Measurements from ENCODE around the gene NFIA. TPM values are rescaled to one million over a fixed set of nuclear protein-coding genes. Genes with fewer than 3 reads are reported as not detected.

NFIA gene
- total and polyA plus RNA-seq, 9 of the 15 experiments (the other 6 are each of a cell fraction or from before 2014, with no cell fraction given): 5.3 to 24.9 (median 9.8) TPM

DNA sequence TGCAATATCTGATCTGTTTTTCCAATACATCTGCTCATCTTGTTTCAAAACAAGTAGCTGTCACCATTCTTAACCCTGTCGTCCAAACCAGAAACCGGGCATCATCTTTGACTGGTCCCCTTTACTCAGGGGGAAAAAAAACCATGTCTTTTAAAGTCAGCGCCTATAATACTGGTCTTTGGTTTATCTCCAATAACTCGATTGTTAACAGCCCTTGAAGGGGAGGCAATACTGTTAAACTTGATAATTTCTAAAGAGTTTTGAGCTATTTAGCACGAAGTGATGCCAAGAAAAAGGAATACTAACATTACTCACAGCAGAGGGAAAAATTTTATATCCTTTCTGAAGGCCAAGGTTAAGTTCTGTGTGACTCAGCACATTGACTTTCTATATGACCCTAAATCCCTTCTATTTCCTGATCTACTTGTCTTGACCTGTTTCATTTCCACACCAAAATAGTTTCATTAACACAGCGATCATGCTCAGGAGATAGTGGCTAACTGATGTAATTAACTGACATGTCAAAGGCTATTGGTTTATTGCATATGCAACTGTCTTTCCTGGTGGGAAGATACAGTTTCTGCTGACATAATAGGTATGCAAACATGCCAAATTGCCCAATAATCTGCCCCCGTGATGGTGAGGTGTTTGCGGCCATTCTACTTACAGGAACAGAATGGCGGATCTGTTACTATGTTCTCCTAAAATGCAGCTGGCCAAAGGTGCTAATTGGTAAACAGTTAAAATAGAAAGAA is 59.1 kb downstream of the NFIA start (continued):
- TF ChIP-seq CHD7 (IDR thresholded peaks at IDR 0.05; ENCODE audit: low read depth, low read length) (no peak), ZNF347 (CRISPR knock-in tag; IDR thresholded peaks at IDR 0.05; ENCODE audit: low read depth) (no peak), HES1 (IDR thresholded peaks at IDR 0.05; ENCODE audit: low read depth) (no peak), PHF20 (IDR thresholded peaks at IDR 0.05; ENCODE audit: partially characterized antibody) (no peak), TRIM28 (IDR thresholded peaks at IDR 0.05) (no peak), ILK (tag; IDR thresholded peaks at IDR 0.05; ENCODE audit: borderline replicate concordance, low read depth) (no peak), TCF7 (IDR thresholded peaks at IDR 0.05; ENCODE audit: borderline replicate concordance) (no peak), SMC3 (conservative IDR thresholded peaks at IDR 0.05; ENCODE audit: insufficient read depth, low read depth, low read length) (no peak)
- TF ChIP-seq, protein P1, sequence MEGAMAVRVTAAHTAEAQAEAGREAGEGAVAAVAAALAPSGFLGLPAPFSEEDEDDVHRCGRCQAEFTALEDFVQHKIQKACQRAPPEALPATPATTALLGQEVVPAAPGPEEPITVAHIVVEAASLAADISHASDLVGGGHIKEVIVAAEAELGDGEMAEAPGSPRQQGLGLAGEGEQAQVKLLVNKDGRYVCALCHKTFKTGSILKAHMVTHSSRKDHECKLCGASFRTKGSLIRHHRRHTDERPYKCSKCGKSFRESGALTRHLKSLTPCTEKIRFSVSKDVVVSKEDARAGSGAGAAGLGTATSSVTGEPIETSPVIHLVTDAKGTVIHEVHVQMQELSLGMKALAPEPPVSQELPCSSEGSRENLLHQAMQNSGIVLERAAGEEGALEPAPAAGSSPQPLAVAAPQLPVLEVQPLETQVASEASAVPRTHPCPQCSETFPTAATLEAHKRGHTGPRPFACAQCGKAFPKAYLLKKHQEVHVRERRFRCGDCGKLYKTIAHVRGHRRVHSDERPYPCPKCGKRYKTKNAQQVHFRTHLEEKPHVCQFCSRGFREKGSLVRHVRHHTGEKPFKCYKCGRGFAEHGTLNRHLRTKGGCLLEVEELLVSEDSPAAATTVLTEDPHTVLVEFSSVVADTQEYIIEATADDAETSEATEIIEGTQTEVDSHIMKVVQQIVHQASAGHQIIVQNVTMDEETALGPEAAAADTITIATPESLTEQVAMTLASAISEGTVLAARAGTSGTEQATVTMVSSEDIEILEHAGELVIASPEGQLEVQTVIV (CRISPR knock-in tag; IDR thresholded peaks at IDR 0.05; ENCODE audit: borderline replicate concordance): no peak
- TF ChIP-seq, protein P2, sequence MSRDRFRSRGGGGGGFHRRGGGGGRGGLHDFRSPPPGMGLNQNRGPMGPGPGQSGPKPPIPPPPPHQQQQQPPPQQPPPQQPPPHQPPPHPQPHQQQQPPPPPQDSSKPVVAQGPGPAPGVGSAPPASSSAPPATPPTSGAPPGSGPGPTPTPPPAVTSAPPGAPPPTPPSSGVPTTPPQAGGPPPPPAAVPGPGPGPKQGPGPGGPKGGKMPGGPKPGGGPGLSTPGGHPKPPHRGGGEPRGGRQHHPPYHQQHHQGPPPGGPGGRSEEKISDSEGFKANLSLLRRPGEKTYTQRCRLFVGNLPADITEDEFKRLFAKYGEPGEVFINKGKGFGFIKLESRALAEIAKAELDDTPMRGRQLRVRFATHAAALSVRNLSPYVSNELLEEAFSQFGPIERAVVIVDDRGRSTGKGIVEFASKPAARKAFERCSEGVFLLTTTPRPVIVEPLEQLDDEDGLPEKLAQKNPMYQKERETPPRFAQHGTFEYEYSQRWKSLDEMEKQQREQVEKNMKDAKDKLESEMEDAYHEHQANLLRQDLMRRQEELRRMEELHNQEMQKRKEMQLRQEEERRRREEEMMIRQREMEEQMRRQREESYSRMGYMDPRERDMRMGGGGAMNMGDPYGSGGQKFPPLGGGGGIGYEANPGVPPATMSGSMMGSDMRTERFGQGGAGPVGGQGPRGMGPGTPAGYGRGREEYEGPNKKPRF (IDR thresholded peaks at IDR 0.05; ENCODE audit: low read depth, low read length): no peak
